SK-N-SH (cell line): Measurements from ENCODE around the gene PARD3B. TPM values are rescaled to one million over a fixed set of nuclear protein-coding genes. Genes with fewer than 3 reads are reported as not detected.

Experiments
- CTCF ChIA-PET: fragments of 300-600, 350-600 bp; formaldehyde crosslinking; extraction: SDS; loops from one replicate; lab custom pipeline; 2021; lab: Yijun Ruan, JAX
- POLR2A ChIA-PET: fragments of 350-600 bp; sonication (Branson Sonifier 250); formaldehyde crosslinking; extraction: SDS; loops from one replicate; lab custom pipeline; 2020; ENCODE audit warnings: antibody characterized with exemption, inconsistent platforms; lab: Yijun Ruan, JAX
- DNase-seq: peaks from one replicate; pipeline ENCODE4 v3.0.0; 2012
- H2AFZ ChIP-seq: fragments of 200-600 bp; sonication (generic); 2 replicates; pipeline ENCODE4 v1.8.1; 2016; ENCODE audit warnings: antibody characterized with exemption, mild to moderate bottlenecking, low read depth
- H3F3A ChIP-seq: fragments of 200-600 bp; sonication (generic); replicated peaks from 2 replicates; pipeline ENCODE3; 2016; ENCODE audit warnings: antibody characterized with exemption, mild to moderate bottlenecking; ENCODE audit not compliant: insufficient read depth
- H3K27ac ChIP-seq, 2 experiments: fragments of 200-500 bp in 1 of 2; fragments of 200-600 bp in 1 of 2; sonication (Bioruptor generic) in 1 of 2; sonication (generic), shearing (Covaris generic) in 1 of 2; 2 replicates each; pipeline versions ENCODE4 v1.5.1 to v1.6.1; 2014 to 2016; ENCODE audit warnings: low read depth in 2 of 2, inconsistent platforms in 1 of 2, low read length in 1 of 2, mild to moderate bottlenecking in 1 of 2, mixed read lengths in 1 of 2
- H3K27me3 ChIP-seq: fragments of 200-600 bp; sonication (generic), shearing (Covaris generic); 2 replicates; pipeline ENCODE4 v1.6.1; 2016; ENCODE audit warnings: mixed run types; ENCODE audit not compliant: insufficient read depth
- H3K36me3 ChIP-seq, 2 experiments: fragments of 200-500 bp in 1 of 2; fragments of 200-600 bp in 1 of 2; sonication (Bioruptor generic) in 1 of 2; sonication (generic) in 1 of 2; replicated peaks in 1 of 2; 2 replicates each; pipeline versions ENCODE3 to v1.5.1; 2014 to 2016; ENCODE audit warnings: low read length in 1 of 2, mild to moderate bottlenecking in 1 of 2; ENCODE audit not compliant: insufficient read depth in 2 of 2, control insufficient read depth in 1 of 2
- H3K4me1 ChIP-seq, 2 experiments: fragments of 200-500 bp in 1 of 2; fragments of 200-600 bp in 1 of 2; sonication (Bioruptor generic) in 1 of 2; sonication (generic), shearing (Covaris generic) in 1 of 2; 2 replicates each; pipeline versions ENCODE4 v1.5.1 to v1.6.1; 2014 to 2016; ENCODE audit warnings: low read depth in 1 of 2, low read length in 1 of 2, mixed run types in 1 of 2; ENCODE audit not compliant: insufficient read depth in 2 of 2, control insufficient read depth in 1 of 2
- H3K4me2 ChIP-seq: fragments of 200-600 bp; sonication (generic), shearing (Covaris generic); 2 replicates; pipeline ENCODE4 v1.6.1; 2017; ENCODE audit warnings: mixed run types
- H3K4me3 ChIP-seq, 2 experiments: fragments of 200-500 bp in 1 of 2; fragments of 200-600 bp in 1 of 2; sonication (Bioruptor generic) in 1 of 2; sonication (generic), shearing (Covaris generic) in 1 of 2; 2 replicates each; pipeline versions ENCODE4 v1.5.1 to v1.8.1; 2014 to 2016; ENCODE audit warnings: low read depth in 2 of 2, inconsistent platforms in 1 of 2, low read length in 1 of 2, mild to moderate bottlenecking in 1 of 2, mixed read lengths in 1 of 2, moderate library complexity in 1 of 2
- H3K79me2 ChIP-seq: fragments of 200-600 bp; sonication (generic); 2 replicates; pipeline ENCODE4 v1.8.1; 2017; ENCODE audit warnings: mild to moderate bottlenecking; ENCODE audit not compliant: insufficient read depth
- H3K9ac ChIP-seq: fragments of 200-600 bp; sonication (generic); 2 replicates; pipeline ENCODE4 v1.6.1; 2017; ENCODE audit warnings: mixed run types
- H3K9me2 ChIP-seq: fragments of 200-600 bp; sonication (generic); 2 replicates; pipeline ENCODE4 v1.6.1; 2017; ENCODE audit warnings: mixed run types
- H3K9me3 ChIP-seq: fragments of 200-600 bp; sonication (generic); 2 replicates; pipeline ENCODE4 v1.6.1; 2017; ENCODE audit warnings: mixed run types, mild to moderate bottlenecking, moderate library complexity
- H4K20me1 ChIP-seq: fragments of 200-600 bp; sonication (generic); 2 replicates; pipeline ENCODE4 v1.6.1; 2017; ENCODE audit warnings: mild to moderate bottlenecking, mixed run types; ENCODE audit not compliant: insufficient read depth
- CHD2 ChIP-seq: fragments of 150-350 bp; IDR thresholded peaks from 2 replicates; pipeline ENCODE4 v1.6.1; 2018; ENCODE audit warnings: low read length; ENCODE audit not compliant: partially characterized antibody
- EP300 ChIP-seq, 2 experiments: IDR thresholded peaks; 2 replicates each; pipeline versions ENCODE4 v1.4.0 to v1.6.1; 2012; ENCODE audit warnings: borderline replicate concordance in 1 of 2, low read depth in 1 of 2, low read length in 1 of 2
- FOXJ3 ChIP-seq: sonication (generic); formaldehyde crosslinking; IDR thresholded peaks from 2 replicates; pipeline ENCODE4 v1.5.1; 2020; ENCODE audit warnings: mild to moderate bottlenecking, missing genetic modification reagents
- IRF3 ChIP-seq: fragments of 150-350 bp; IDR thresholded peaks from 2 replicates; pipeline ENCODE4 v1.6.1; 2016; ENCODE audit warnings: mild to moderate bottlenecking, low read depth, low read length
- JUND ChIP-seq: IDR thresholded peaks from 2 replicates; pipeline ENCODE4 v1.4.0; 2012
- MEF2A ChIP-seq: IDR thresholded peaks from 2 replicates; pipeline ENCODE4 v1.4.0; 2012; ENCODE audit warnings: low read depth, borderline replicate concordance
- MXI1 ChIP-seq: IDR thresholded peaks from 2 replicates; pipeline ENCODE4 v1.6.1; 2012; ENCODE audit warnings: mild to moderate bottlenecking, low read depth, low read length, improper control_type of control experiment
- NFIC ChIP-seq: IDR thresholded peaks from 2 replicates; pipeline ENCODE4 v1.4.0; 2012; ENCODE audit warnings: borderline replicate concordance
- PBX3 ChIP-seq: IDR thresholded peaks from 2 replicates; pipeline ENCODE4; 2012
- POLR2AphosphoS5 ChIP-seq: IDR thresholded peaks from 2 replicates; pipeline ENCODE4 v1.6.1; 2012; ENCODE audit warnings: low read depth, low read length
- RAD21 ChIP-seq: IDR thresholded peaks from 2 replicates; pipeline ENCODE4 v1.6.1; 2012; ENCODE audit warnings: mild to moderate bottlenecking, low read length
- RCOR1 ChIP-seq: fragments of 150-350 bp; IDR thresholded peaks from 2 replicates; pipeline ENCODE4 v1.6.1; 2017; ENCODE audit warnings: antibody characterized with exemption, low read length
- RFX5 ChIP-seq: IDR thresholded peaks from 2 replicates; pipeline ENCODE4 v1.6.1; 2012; ENCODE audit warnings: mild to moderate bottlenecking, improper control_type of control experiment, low read length
- SIN3A ChIP-seq: IDR thresholded peaks from 2 replicates; pipeline ENCODE4 v1.6.1; 2012; ENCODE audit warnings: low read depth, mild to moderate bottlenecking, low read length, moderate library complexity, borderline replicate concordance
- SMC3 ChIP-seq: IDR thresholded peaks from 2 replicates; pipeline ENCODE4 v1.6.1; 2012; ENCODE audit warnings: low read depth, low read length, improper control_type of control experiment
- TAF1 ChIP-seq: IDR thresholded peaks from 2 replicates; pipeline ENCODE4 v1.6.1; 2012; ENCODE audit warnings: low read depth, mild to moderate bottlenecking, low read length, moderate library complexity, borderline replicate concordance
- TCF12 ChIP-seq: IDR thresholded peaks from 2 replicates; pipeline ENCODE4 v1.4.0; 2012
- USF2 ChIP-seq: fragments of 150-350 bp; IDR thresholded peaks from 2 replicates; pipeline ENCODE4 v1.6.1; 2017; ENCODE audit warnings: antibody characterized with exemption, low read length, low read depth, borderline replicate concordance
- WGBS: methylation state at CpG from one replicate; pipeline ENCODE4 v1.1.6; 2017; ENCODE audit warnings: low lambda C conversion rate; 5-methylcytosine and 5-hydroxymethylcytosine counted together
- polyA plus RNA-seq, 3 experiments: library from polyadenylated mRNA; depleted of rRNA; stranded (reverse); fragments of >200 nt; gene quantifications; 2 replicates each; pipeline ENCODE4 v1.2.3, GENCODE V29; 2012
- TF ChIP-seq, protein P1 (sequence below): IDR thresholded peaks from 2 replicates; pipeline ENCODE4 v1.4.0; 2012; ENCODE audit warnings: low read depth, borderline replicate concordance

PARD3B gene
- polyA plus RNA-seq, 1 of the 3 experiments (the other 2 are of a cell fraction) = 0.87 TPM

- CTCF ChIA-PET = no interaction called here
- Histone ChIP-seq H3K9ac (no peak overlapping the region), H3K79me2 (no peaks in the 10 kb centered on the region), H3K9me2 (no peaks in the 10 kb centered on the region), H3K4me3 (no peak overlapping the region), H3K27ac (no peak overlapping the region), H4K20me1 (no peaks in the 10 kb centered on the region), H3F3A (no peaks in the 10 kb centered on the region), H3K4me2 (no peak overlapping the region), H2AFZ (no peak overlapping the region), H3K9me3 (no peaks in the 10 kb centered on the region), H3K36me3 (no peaks in the 10 kb centered on the region), H3K4me1 (peaks cover 0 to 2% of the 10 kb centered on the region in 2 experiments; a peak in 1 of 4 replicates), H3K27me3 (no peaks in the 10 kb centered on the region)
- WGBS = 82% methylated on average over 3 of the region's 3 CpGs
- TF ChIP-seq FOXJ3 (CRISPR knock-in tag) = no peak
- no peak for TF ChIP-seq PBX3
- no peak for TF ChIP-seq JUND
- TF ChIP-seq, protein P1, sequence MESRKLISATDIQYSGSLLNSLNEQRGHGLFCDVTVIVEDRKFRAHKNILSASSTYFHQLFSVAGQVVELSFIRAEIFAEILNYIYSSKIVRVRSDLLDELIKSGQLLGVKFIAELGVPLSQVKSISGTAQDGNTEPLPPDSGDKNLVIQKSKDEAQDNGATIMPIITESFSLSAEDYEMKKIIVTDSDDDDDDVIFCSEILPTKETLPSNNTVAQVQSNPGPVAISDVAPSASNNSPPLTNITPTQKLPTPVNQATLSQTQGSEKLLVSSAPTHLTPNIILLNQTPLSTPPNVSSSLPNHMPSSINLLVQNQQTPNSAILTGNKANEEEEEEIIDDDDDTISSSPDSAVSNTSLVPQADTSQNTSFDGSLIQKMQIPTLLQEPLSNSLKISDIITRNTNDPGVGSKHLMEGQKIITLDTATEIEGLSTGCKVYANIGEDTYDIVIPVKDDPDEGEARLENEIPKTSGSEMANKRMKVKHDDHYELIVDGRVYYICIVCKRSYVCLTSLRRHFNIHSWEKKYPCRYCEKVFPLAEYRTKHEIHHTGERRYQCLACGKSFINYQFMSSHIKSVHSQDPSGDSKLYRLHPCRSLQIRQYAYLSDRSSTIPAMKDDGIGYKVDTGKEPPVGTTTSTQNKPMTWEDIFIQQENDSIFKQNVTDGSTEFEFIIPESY = no peak
- TF ChIP-seq SMC3 = no peak
- no peak for TF ChIP-seq MXI1
- no peak for TF ChIP-seq IRF3
- no peak for TF ChIP-seq NFIC
- no peak for TF ChIP-seq TAF1
- TF ChIP-seq RAD21 = no peak
- no peak for TF ChIP-seq MEF2A
- TF ChIP-seq RCOR1 = no peak
- no peak for TF ChIP-seq CHD2
- no peak for TF ChIP-seq RFX5
- TF ChIP-seq USF2 = no peak
- TF ChIP-seq EP300 (IDR thresholded peaks at IDR 0.05; ENCODE audit: borderline replicate concordance in 1 of 2, low read depth in 1 of 2, low read length in 1 of 2) = no peak
- TF ChIP-seq TCF12 = no peak
- no peak for TF ChIP-seq POLR2AphosphoS5
- TF ChIP-seq SIN3A = no peak
- DNase-seq = no peak
- POLR2A ChIA-PET = no interaction called here
Measured at GRCh38 chr2:205094031-205094430, 548.8 kb downstream of the PARD3B start.
